ENCODE measurements around the gene SYCP2.
"Not testable (repeated sequence)": the region's sequence is repeated elsewhere in the genome, so short reads cannot be mapped to it uniquely, and the experiment has no call there.

The SYCP2 gene

DNA sequence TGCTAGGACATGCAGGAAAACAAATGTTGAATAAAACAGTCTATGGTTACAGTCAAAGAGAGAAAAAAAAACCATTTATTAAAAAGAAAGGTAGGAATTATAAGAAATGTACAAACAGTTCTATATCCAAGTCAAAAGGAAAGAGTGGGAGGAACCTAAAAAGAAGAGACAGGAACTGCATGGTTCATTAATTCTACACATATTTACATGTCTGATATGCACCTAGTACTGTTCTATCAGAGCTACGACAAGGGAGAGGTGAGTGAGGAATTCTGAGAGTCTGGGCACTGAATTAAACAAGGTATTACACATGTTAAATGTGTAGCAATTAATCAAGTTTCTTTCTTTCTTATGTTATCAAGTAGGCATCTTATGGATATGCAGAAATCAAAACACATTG lies 41.9 kb downstream of the SYCP2 start:
- H3K4me3 ChIP-seq (ENCODE audit: low read length) = no peak overlapping the region
- no peaks in the 10 kb centered on the region for H3K27me3 ChIP-seq (ENCODE audit: control insufficient read depth, insufficient read depth, low read length)
- H3K36me3 ChIP-seq (ENCODE audit: control insufficient read depth, low read depth, low read length) = no peaks in the 10 kb centered on the region
- H3K4me1 ChIP-seq (ENCODE audit: control insufficient read depth, low read depth, low read length) = no peaks in the 10 kb centered on the region
- H3K27ac ChIP-seq (ENCODE audit: low read length) = no peak overlapping the region
- H3K9me3 ChIP-seq (ENCODE audit: control insufficient read depth, low read depth, low read length) = no peaks in the 10 kb centered on the region
- no peak overlapping the region for H3K9ac ChIP-seq (ENCODE audit: low read length)

- H3K9ac ChIP-seq (ENCODE audit: low read length); H3K36me3 ChIP-seq (ENCODE audit: control insufficient read depth, low read depth, low read length); H3K27ac ChIP-seq (ENCODE audit: low read length); H3K4me3 ChIP-seq (ENCODE audit: low read length); H3K4me1 ChIP-seq (ENCODE audit: control insufficient read depth, low read depth, low read length); H3K27me3 ChIP-seq (ENCODE audit: control insufficient read depth, insufficient read depth, low read length); H3K9me3 ChIP-seq (ENCODE audit: control insufficient read depth, low read depth, low read length): not testable (repeated sequence)
Observed at GRCh38 chr20:59890035-59890434, 43.4 kb downstream of the SYCP2 start.

DNA sequence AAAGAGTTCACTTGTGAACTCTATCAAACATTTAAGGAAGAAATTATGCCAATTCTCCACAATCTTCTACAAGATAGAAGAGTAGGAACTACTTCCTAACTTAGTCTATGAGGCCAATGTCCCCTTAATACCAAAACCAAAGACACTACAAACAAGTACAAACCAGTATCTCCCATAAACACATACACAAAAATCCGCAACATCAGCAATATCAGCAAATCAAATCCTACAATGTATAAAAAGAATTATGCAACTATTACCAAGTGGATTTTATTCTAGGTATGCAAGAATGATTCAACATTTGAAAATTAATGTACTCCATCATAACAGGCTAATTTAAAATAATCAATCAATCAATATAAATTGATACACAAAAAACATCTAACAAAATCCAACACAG lies 45.4 kb downstream of the SYCP2 start:
- Histone ChIP-seq H3K4me1 (ENCODE audit: control insufficient read depth, low read depth, low read length) (no peaks in the 10 kb centered on the region), H3K4me3 (ENCODE audit: low read length) (no peak overlapping the region), H3K9me3 (ENCODE audit: control insufficient read depth, low read depth, low read length) (no peaks in the 10 kb centered on the region), H3K27me3 (ENCODE audit: control insufficient read depth, insufficient read depth, low read length) (no peaks in the 10 kb centered on the region), H3K9ac (ENCODE audit: low read length) (no peak overlapping the region), H3K36me3 (ENCODE audit: control insufficient read depth, low read depth, low read length) (no peaks in the 10 kb centered on the region), H3K27ac (ENCODE audit: low read length) (no peak overlapping the region)

DNA sequence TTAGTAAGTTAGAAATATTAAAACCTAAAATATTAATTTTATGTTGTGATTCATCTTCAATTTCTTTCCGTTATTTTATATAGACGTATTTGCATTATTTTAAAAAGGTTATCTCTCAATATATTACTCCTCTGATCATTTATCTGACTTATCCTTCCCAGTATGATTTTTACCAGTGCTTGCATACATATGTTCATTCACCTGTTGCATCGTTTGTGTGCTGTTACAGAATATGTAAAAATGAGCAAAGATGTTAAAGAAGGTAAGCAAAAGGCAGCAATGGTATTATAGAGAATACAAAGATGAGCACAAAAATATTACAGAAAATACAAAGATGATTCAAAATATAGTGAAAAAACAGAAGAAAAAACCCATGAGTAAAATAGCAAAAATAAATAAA lies 48.9 kb downstream of the SYCP2 start:
- Histone ChIP-seq H3K9me3 (ENCODE audit: control insufficient read depth, low read depth, low read length) (no peaks in the 10 kb centered on the region), H3K4me3 (ENCODE audit: low read length) (no peak overlapping the region), H3K36me3 (ENCODE audit: control insufficient read depth, low read depth, low read length) (no peaks in the 10 kb centered on the region), H3K27me3 (ENCODE audit: control insufficient read depth, insufficient read depth, low read length) (no peaks in the 10 kb centered on the region), H3K27ac (ENCODE audit: low read length) (no peak overlapping the region), H3K4me1 (ENCODE audit: control insufficient read depth, low read depth, low read length) (no peaks in the 10 kb centered on the region), H3K9ac (ENCODE audit: low read length) (no peak overlapping the region)

- H3K4me3 ChIP-seq (ENCODE audit: low read length) = no peak overlapping the region
- H3K9me3 ChIP-seq (ENCODE audit: control insufficient read depth, low read depth, low read length) = no peaks in the 10 kb centered on the region
- no peaks in the 10 kb centered on the region for H3K36me3 ChIP-seq (ENCODE audit: control insufficient read depth, low read depth, low read length)
- H3K4me1 ChIP-seq (ENCODE audit: control insufficient read depth, low read depth, low read length) = no peaks in the 10 kb centered on the region
- H3K27me3 ChIP-seq (ENCODE audit: control insufficient read depth, insufficient read depth, low read length) = no peaks in the 10 kb centered on the region
- no peak overlapping the region for H3K9ac ChIP-seq (ENCODE audit: low read length)
- no peak overlapping the region for H3K27ac ChIP-seq (ENCODE audit: low read length)
Observed at GRCh38 chr20:59880198-59880597, 53.2 kb downstream of the SYCP2 start.

GRCh38 chr20:59873409-59873808 lies 60.0 kb downstream of the SYCP2 start:
- no peak overlapping the region for H3K4me3 ChIP-seq (ENCODE audit: low read length)
- H3K9me3 ChIP-seq (ENCODE audit: control insufficient read depth, low read depth, low read length) = no peaks in the 10 kb centered on the region
- H3K36me3 ChIP-seq (ENCODE audit: control insufficient read depth, low read depth, low read length) = no peaks in the 10 kb centered on the region
- no peak overlapping the region for H3K9ac ChIP-seq (ENCODE audit: low read length)
- H3K4me1 ChIP-seq (ENCODE audit: control insufficient read depth, low read depth, low read length) = no peaks in the 10 kb centered on the region
- no peak overlapping the region for H3K27ac ChIP-seq (ENCODE audit: low read length)
- H3K27me3 ChIP-seq (ENCODE audit: control insufficient read depth, insufficient read depth, low read length) = no peaks in the 10 kb centered on the region

DNA sequence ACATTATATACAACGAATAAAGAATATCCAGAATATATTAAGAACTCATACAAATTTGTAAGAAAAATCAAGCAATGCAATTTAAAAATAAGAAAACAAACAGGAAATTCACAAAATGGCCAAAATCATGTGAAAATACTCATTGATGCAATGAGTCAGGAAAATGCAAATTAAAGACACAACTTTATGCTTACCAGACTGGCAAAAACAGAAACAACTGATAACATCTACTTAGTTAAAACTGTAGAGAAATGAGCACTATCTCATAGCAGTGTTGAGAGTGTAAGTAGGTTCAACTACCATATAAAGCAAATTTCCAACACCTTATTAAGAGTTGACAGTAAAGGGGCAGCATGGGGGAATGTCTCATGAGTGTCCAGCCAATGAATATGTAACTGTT lies 62.3 kb downstream of the SYCP2 start:
- Histone ChIP-seq H3K27ac (ENCODE audit: low read length) (no peak overlapping the region), H3K4me1 (ENCODE audit: control insufficient read depth, low read depth, low read length) (no peaks in the 10 kb centered on the region), H3K9me3 (ENCODE audit: control insufficient read depth, low read depth, low read length) (no peaks in the 10 kb centered on the region), H3K4me3 (ENCODE audit: low read length) (no peak overlapping the region), H3K36me3 (ENCODE audit: control insufficient read depth, low read depth, low read length) (no peaks in the 10 kb centered on the region), H3K27me3 (ENCODE audit: control insufficient read depth, insufficient read depth, low read length) (no peaks in the 10 kb centered on the region), H3K9ac (ENCODE audit: low read length) (no peak overlapping the region)

GRCh38 chr20:59866338-59866737 lies 67.1 kb downstream of the SYCP2 start:
- H3K4me1 ChIP-seq (ENCODE audit: control insufficient read depth, low read depth, low read length) = no peaks in the 10 kb centered on the region
- H3K27me3 ChIP-seq (ENCODE audit: control insufficient read depth, insufficient read depth, low read length) = no peaks in the 10 kb centered on the region
- no peaks in the 10 kb centered on the region for H3K9me3 ChIP-seq (ENCODE audit: control insufficient read depth, low read depth, low read length)
- no peak overlapping the region for H3K4me3 ChIP-seq (ENCODE audit: low read length)
- no peaks in the 10 kb centered on the region for H3K36me3 ChIP-seq (ENCODE audit: control insufficient read depth, low read depth, low read length)
- H3K9ac ChIP-seq (ENCODE audit: low read length) = no peak overlapping the region
- no peak overlapping the region for H3K27ac ChIP-seq (ENCODE audit: low read length)

DNA sequence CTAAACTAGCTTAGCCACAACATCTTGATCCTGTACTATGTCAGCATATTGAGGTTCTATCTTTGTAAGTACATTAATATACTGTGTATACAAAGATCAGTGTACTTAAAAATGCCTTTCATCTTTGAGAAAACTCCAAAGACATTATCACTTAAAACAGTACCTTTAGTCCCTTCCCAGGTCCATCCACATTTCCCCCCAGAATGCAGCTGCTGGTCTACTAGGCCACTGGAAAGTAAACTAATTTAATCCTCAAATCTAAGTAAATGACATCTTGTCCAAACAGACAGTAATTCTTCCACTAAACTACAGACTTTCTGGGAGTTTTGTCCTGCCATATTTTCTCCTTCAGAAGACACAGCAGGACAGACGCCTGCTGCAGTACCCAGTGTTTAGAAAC lies 68.7 kb downstream of the SYCP2 start:
- H3K9me3 ChIP-seq (ENCODE audit: control insufficient read depth, low read depth, low read length) = no peaks in the 10 kb centered on the region
- H3K27ac ChIP-seq (ENCODE audit: low read length) = no peak overlapping the region
- H3K27me3 ChIP-seq (ENCODE audit: control insufficient read depth, insufficient read depth, low read length) = no peaks in the 10 kb centered on the region
- no peak overlapping the region for H3K9ac ChIP-seq (ENCODE audit: low read length)
- H3K4me1 ChIP-seq (ENCODE audit: control insufficient read depth, low read depth, low read length) = no peaks in the 10 kb centered on the region
- no peak overlapping the region for H3K4me3 ChIP-seq (ENCODE audit: low read length)
- no peaks in the 10 kb centered on the region for H3K36me3 ChIP-seq (ENCODE audit: control insufficient read depth, low read depth, low read length)

GRCh38 chr20:59863058-59863457 lies 70.4 kb downstream of the SYCP2 start:
- Histone ChIP-seq H3K9ac (ENCODE audit: low read length) (no peak overlapping the region), H3K36me3 (ENCODE audit: control insufficient read depth, low read depth, low read length) (no peaks in the 10 kb centered on the region), H3K27ac (ENCODE audit: low read length) (no peak overlapping the region), H3K9me3 (ENCODE audit: control insufficient read depth, low read depth, low read length) (no peaks in the 10 kb centered on the region), H3K4me1 (ENCODE audit: control insufficient read depth, low read depth, low read length) (no peaks in the 10 kb centered on the region), H3K4me3 (ENCODE audit: low read length) (no peak overlapping the region), H3K27me3 (ENCODE audit: control insufficient read depth, insufficient read depth, low read length) (no peaks in the 10 kb centered on the region)

GRCh38 chr20:59861401-59861800 lies 72.0 kb downstream of the SYCP2 start:
- Histone ChIP-seq H3K27me3 (ENCODE audit: control insufficient read depth, insufficient read depth, low read length) (no peaks in the 10 kb centered on the region), H3K4me1 (ENCODE audit: control insufficient read depth, low read depth, low read length) (no peaks in the 10 kb centered on the region), H3K4me3 (ENCODE audit: low read length) (no peak overlapping the region), H3K9me3 (ENCODE audit: control insufficient read depth, low read depth, low read length) (no peaks in the 10 kb centered on the region), H3K36me3 (ENCODE audit: control insufficient read depth, low read depth, low read length) (no peaks in the 10 kb centered on the region), H3K9ac (ENCODE audit: low read length) (no peak overlapping the region), H3K27ac (ENCODE audit: low read length) (no peak overlapping the region)

DNA sequence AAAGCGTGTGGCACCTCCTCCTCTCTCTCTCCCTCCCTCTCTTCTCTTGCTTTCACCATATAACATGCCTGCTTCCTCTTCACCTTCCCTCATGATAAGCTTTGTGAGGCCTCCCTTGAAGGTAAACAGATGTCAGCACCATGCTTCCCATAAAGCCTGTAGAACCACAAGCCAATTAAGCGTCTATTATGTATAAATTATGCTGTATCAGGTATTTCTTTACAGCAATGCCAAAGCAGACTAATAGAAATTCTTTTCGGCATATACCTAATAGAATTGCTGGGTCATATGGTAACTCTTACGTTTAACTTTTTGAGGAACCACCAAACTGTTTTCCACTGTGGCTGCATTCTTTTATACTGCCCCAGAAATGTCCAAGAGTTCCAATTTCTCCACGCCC lies 75.0 kb downstream of the SYCP2 start:
- Histone ChIP-seq H3K4me3 (ENCODE audit: low read length) (no peak overlapping the region), H3K27ac (ENCODE audit: low read length) (no peak overlapping the region), H3K27me3 (ENCODE audit: control insufficient read depth, insufficient read depth, low read length) (no peaks in the 10 kb centered on the region), H3K4me1 (ENCODE audit: control insufficient read depth, low read depth, low read length) (no peaks in the 10 kb centered on the region), H3K9ac (ENCODE audit: low read length) (no peak overlapping the region), H3K9me3 (ENCODE audit: control insufficient read depth, low read depth, low read length) (no peaks in the 10 kb centered on the region), H3K36me3 (ENCODE audit: control insufficient read depth, low read depth, low read length) (no peaks in the 10 kb centered on the region)

- Histone ChIP-seq H3K4me3 (ENCODE audit: low read length) (no peak overlapping the region), H3K9me3 (ENCODE audit: control insufficient read depth, low read depth, low read length) (no peaks in the 10 kb centered on the region), H3K36me3 (ENCODE audit: control insufficient read depth, low read depth, low read length) (no peaks in the 10 kb centered on the region), H3K9ac (ENCODE audit: low read length) (no peak overlapping the region), H3K27me3 (ENCODE audit: control insufficient read depth, insufficient read depth, low read length) (no peaks in the 10 kb centered on the region), H3K4me1 (ENCODE audit: control insufficient read depth, low read depth, low read length) (no peaks in the 10 kb centered on the region), H3K27ac (ENCODE audit: low read length) (no peak overlapping the region)
Observed at GRCh38 chr20:59857966-59858365, 75.5 kb downstream of the SYCP2 start.
